K562 (cell line): ENCODE measurements around the gene SPHK2. TPM values are rescaled to one million over a fixed set of nuclear protein-coding genes. Genes with fewer than 3 reads are reported as not detected.
A peak's percentile ranks its signal among the peaks of the same experiment; 100 is the strongest.

Source experiments
- ATF1 ChIP-seq, 2 experiments: fragments of 450-650 bp in 1 of 2; IDR thresholded peaks; 2 replicates each; pipeline ENCODE4 v1.6.1; 2016; ENCODE audit warnings: missing compliant biosample characterization in 1 of 2, missing genetic modification characterization in 1 of 2
- CBX1 ChIP-seq: sonication (generic); IDR thresholded peaks from 2 replicates; pipeline ENCODE4 v1.6.1; 2016; ENCODE audit warnings: antibody characterized with exemption, low read depth, mild to moderate bottlenecking
- CCNT2 ChIP-seq: IDR thresholded peaks from 2 replicates; pipeline ENCODE4 v1.6.1; 2011; ENCODE audit warnings: borderline replicate concordance, low read depth, mild to moderate bottlenecking, moderate library complexity, mixed read lengths, low read length; ENCODE audit not compliant: insufficient read length; ENCODE audit errors: extremely low read depth
- ETS1 ChIP-seq: conservative IDR thresholded peaks from 2 replicates; pipeline ENCODE4 v1.6.1; 2011; ENCODE audit warnings: low read depth, mild to moderate bottlenecking, low read length; ENCODE audit not compliant: control insufficient read depth
- GATA2 ChIP-seq: sonication (generic); formaldehyde crosslinking; IDR thresholded peaks from 2 replicates; pipeline ENCODE4 v1.4.0; 2020; ENCODE audit warnings: mild to moderate bottlenecking, missing genetic modification reagents
- HOMEZ ChIP-seq: fragments of 250-450 bp; sonication (Bioruptor Pico); IDR thresholded peaks from 2 replicates; pipeline ENCODE4 v1.4.0; 2020; ENCODE audit warnings: mild to moderate bottlenecking, moderate library complexity
- KAT8 ChIP-seq: fragments of 450-650 bp; IDR thresholded peaks from 2 replicates; pipeline ENCODE4 v1.6.1; 2016; ENCODE audit warnings: low read depth, mild to moderate bottlenecking
- PCBP1 ChIP-seq: fragments of 200-400 bp; formaldehyde crosslinking; IDR thresholded peaks from 2 replicates; pipeline ENCODE4 v1.6.1; 2018; ENCODE audit warnings: mild to moderate bottlenecking, low read depth, low read length; ENCODE audit not compliant: poor library complexity, severe bottlenecking
- POLR2H ChIP-seq: IDR thresholded peaks from 2 replicates; pipeline ENCODE4 v1.6.1; 2016; ENCODE audit warnings: missing genetic modification characterization, low read depth, mild to moderate bottlenecking, control low read depth, missing compliant biosample characterization, moderate library complexity
- RFX1 ChIP-seq: fragments of 450-650 bp; IDR thresholded peaks from 2 replicates; pipeline ENCODE4 v1.6.1; 2016; ENCODE audit warnings: mild to moderate bottlenecking, moderate library complexity
- TFE3 ChIP-seq: fragments of 450-650 bp; formaldehyde crosslinking; IDR thresholded peaks from 2 replicates; pipeline ENCODE4 v1.4.0; 2020; ENCODE audit warnings: mild to moderate bottlenecking, mixed read lengths
- ZNF124 ChIP-seq: sonication (generic); formaldehyde crosslinking; IDR thresholded peaks from 2 replicates; pipeline ENCODE4 v1.8.1; 2022; ENCODE audit warnings: missing genetic modification reagents
- ZNF263 ChIP-seq: sonication (generic); formaldehyde crosslinking; IDR thresholded peaks from 2 replicates; pipeline ENCODE4 v1.8.0; 2022; ENCODE audit warnings: mild to moderate bottlenecking, missing genetic modification reagents, borderline replicate concordance
- ZNF699 ChIP-seq: fragments of 250-450 bp; sonication (Bioruptor Pico); IDR thresholded peaks from 2 replicates; pipeline ENCODE4 v1.8.0; 2021; ENCODE audit warnings: mild to moderate bottlenecking, moderate library complexity; ENCODE audit not compliant: insufficient replicate concordance
- ZSCAN32 ChIP-seq: fragments of 450-650 bp; formaldehyde crosslinking; IDR thresholded peaks from 2 replicates; pipeline ENCODE4 v1.4.0; 2020; ENCODE audit warnings: mild to moderate bottlenecking, moderate library complexity
- polyA plus RNA-seq, 8 experiments: library from polyadenylated mRNA; depleted of rRNA in 4 of 8; stranded (reverse) in 5 of 8; unstranded in 3 of 8; fragments of >200 nt; fragmentation: Nextera tagmentation in 2 of 8; fragmentation: Illumina TruSeq in 1 of 8; extraction: Ambion mirVana in 2 of 8; extraction: Trizol in 1 of 8; gene quantifications; 2 replicates each; pipeline versions ENCODE4 v1.2.1 to v1.2.3, GENCODE V29; 2011 to 2014; ENCODE audit warnings: inconsistent platforms in 1 of 8, missing spikeins in 1 of 8
- total RNA-seq, 7 experiments: library from RNA; depleted of rRNA in 6 of 7; stranded (reverse); fragments of >200 nt in 6 of 7; fragmentation: Illumina TruSeq in 2 of 7; extraction: Trizol in 2 of 7; gene quantifications; 2 replicates each; pipeline versions ENCODE4 v1.2.1 to v1.2.3, GENCODE V29; 2011 to 2021; ENCODE audit warnings: low replicate concordance in 1 of 7
- TF ChIP-seq, protein P1 (sequence below): sonication (generic); formaldehyde crosslinking; IDR thresholded peaks from 2 replicates; pipeline ENCODE4 v1.8.0; 2023; ENCODE audit warnings: missing genetic modification reagents, mild to moderate bottlenecking, borderline replicate concordance

SPHK2 gene
- total and polyA plus RNA-seq, 9 of the 15 experiments (the other 6 are each of a cell fraction or from before 2014, with no cell fraction given) = 0.10 to 15.2 (median 2.9) TPM

GRCh38 chr19:48614436-48615230 is 4.7 kb upstream of the SPHK2 start, which contains the start of gene FAM83E (continued):
- TF ChIP-seq, protein P1, sequence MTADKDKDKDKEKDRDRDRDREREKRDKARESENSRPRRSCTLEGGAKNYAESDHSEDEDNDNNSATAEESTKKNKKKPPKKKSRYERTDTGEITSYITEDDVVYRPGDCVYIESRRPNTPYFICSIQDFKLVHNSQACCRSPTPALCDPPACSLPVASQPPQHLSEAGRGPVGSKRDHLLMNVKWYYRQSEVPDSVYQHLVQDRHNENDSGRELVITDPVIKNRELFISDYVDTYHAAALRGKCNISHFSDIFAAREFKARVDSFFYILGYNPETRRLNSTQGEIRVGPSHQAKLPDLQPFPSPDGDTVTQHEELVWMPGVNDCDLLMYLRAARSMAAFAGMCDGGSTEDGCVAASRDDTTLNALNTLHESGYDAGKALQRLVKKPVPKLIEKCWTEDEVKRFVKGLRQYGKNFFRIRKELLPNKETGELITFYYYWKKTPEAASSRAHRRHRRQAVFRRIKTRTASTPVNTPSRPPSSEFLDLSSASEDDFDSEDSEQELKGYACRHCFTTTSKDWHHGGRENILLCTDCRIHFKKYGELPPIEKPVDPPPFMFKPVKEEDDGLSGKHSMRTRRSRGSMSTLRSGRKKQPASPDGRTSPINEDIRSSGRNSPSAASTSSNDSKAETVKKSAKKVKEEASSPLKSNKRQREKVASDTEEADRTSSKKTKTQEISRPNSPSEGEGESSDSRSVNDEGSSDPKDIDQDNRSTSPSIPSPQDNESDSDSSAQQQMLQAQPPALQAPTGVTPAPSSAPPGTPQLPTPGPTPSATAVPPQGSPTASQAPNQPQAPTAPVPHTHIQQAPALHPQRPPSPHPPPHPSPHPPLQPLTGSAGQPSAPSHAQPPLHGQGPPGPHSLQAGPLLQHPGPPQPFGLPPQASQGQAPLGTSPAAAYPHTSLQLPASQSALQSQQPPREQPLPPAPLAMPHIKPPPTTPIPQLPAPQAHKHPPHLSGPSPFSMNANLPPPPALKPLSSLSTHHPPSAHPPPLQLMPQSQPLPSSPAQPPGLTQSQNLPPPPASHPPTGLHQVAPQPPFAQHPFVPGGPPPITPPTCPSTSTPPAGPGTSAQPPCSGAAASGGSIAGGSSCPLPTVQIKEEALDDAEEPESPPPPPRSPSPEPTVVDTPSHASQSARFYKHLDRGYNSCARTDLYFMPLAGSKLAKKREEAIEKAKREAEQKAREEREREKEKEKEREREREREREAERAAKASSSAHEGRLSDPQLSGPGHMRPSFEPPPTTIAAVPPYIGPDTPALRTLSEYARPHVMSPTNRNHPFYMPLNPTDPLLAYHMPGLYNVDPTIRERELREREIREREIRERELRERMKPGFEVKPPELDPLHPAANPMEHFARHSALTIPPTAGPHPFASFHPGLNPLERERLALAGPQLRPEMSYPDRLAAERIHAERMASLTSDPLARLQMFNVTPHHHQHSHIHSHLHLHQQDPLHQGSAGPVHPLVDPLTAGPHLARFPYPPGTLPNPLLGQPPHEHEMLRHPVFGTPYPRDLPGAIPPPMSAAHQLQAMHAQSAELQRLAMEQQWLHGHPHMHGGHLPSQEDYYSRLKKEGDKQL (CRISPR knock-in tag) = no peak
- TF ChIP-seq GATA2 = no peak
- no peak for TF ChIP-seq PCBP1
- TF ChIP-seq ETS1 = no peak; the same call in 1 of the 2 replicates
- peak; percentile 2 for TF ChIP-seq CCNT2
- TF ChIP-seq ZNF124 (CRISPR knock-in tag) = no peak
- no peak; the same call in 1 of the 2 replicates for TF ChIP-seq CBX1
- TF ChIP-seq HOMEZ (CRISPR knock-in tag) = no peak
- no peak for TF ChIP-seq TFE3 (CRISPR knock-in tag)
- TF ChIP-seq ZSCAN32 (CRISPR knock-in tag) = no peak
- TF ChIP-seq ZNF263 (CRISPR knock-in tag) = 0 out of 2 replicates have a peak, but pooled peaks have one; percentile 3
- TF ChIP-seq KAT8 = no peak
- TF ChIP-seq ZNF699 = no peak
- no peak for TF ChIP-seq ATF1 (CRISPR knock-in tag; IDR thresholded peaks at IDR 0.05)
- TF ChIP-seq ATF1 (tag; IDR thresholded peaks at IDR 0.05) = no peak
- no peak for TF ChIP-seq RFX1
- 0 out of 2 replicates have a peak, but pooled peaks have one; percentile 24 for TF ChIP-seq POLR2H (tag)
